Heart right ventricle (tissue), 16 donors: ENCODE results near the gene TTC7B. TPM values are rescaled to one million over a fixed set of nuclear protein-coding genes. Genes with fewer than 3 reads are reported as not detected.

Source experiments
- ATAC-seq, 8 donors: fragments of 200-7000 bp; cut with Tn5 transposase; one replicate each; pipeline ENCODE4 v1.9.1; 2020; ENCODE audit warnings: mild to moderate bottlenecking in 8 of 8, moderate library complexity in 8 of 8, moderate number of reproducible peaks in 1 of 8
- DNase-seq, 2 donors: peaks; one replicate each; pipeline ENCODE4 v3.0.0-alpha.2; 2020
- H3K27ac ChIP-seq, 10 donors: fragments of 200-600 bp; sonication (generic) in 2 of 10; one replicate each; pipeline versions ENCODE4 v1.5.0 to v1.8.0; 2020 to 2022; ENCODE audit warnings: mild to moderate bottlenecking in 3 of 10
- H3K27me3 ChIP-seq, 7 donors: fragments of 200-600 bp; one replicate each; pipeline ENCODE4 v1.8.0; 2021 to 2022; ENCODE audit warnings: mild to moderate bottlenecking in 2 of 7
- H3K36me3 ChIP-seq, 9 donors: fragments of 200-600 bp; sonication (generic) in 1 of 9; one replicate each; pipeline versions ENCODE4 v1.5.0 to v1.8.0; 2020 to 2022; ENCODE audit warnings: mild to moderate bottlenecking in 2 of 9
- H3K4me1 ChIP-seq, 9 donors: fragments of 200-600 bp; sonication (generic) in 1 of 9; one replicate each; pipeline versions ENCODE4 v1.5.0 to v1.8.0; 2020 to 2022; ENCODE audit warnings: mild to moderate bottlenecking in 4 of 9
- H3K4me3 ChIP-seq, 10 donors: fragments of 200-600 bp; sonication (generic) in 2 of 10; one replicate each; pipeline versions ENCODE4 v1.5.0 to v1.8.0; 2020 to 2022; ENCODE audit warnings: mild to moderate bottlenecking in 7 of 10, moderate library complexity in 2 of 10
- H3K9me3 ChIP-seq, 11 donors: fragments of 200-600 bp in 10 of 11; sonication (generic) in 2 of 11; one replicate each; pipeline versions ENCODE4 v1.5.0 to v1.8.0; 2013 to 2022; ENCODE audit warnings: mild to moderate bottlenecking in 2 of 11, control low read depth in 1 of 11, moderate library complexity in 1 of 11
- WGBS, 2 donors: extraction: QIAGEN DNeasy Blood & Tissue Kit; methylation state at CpG; one replicate each; pipeline ENCODE4 v1.1.7; 2013; ENCODE audit warnings: inconsistent platforms in 1 of 2; 5-methylcytosine and 5-hydroxymethylcytosine counted together
- intact Hi-C, 10 donors: fragments of 100-400 bp; cut with DNase I; formaldehyde crosslinking; loops; one replicate each; pipeline versions ENCODE4 v1.11.1 to v1.14.2; 2022
- polyA plus RNA-seq, 2 donors: library from polyadenylated mRNA; stranded (reverse); fragments of 200-250 nt; gene quantifications; one replicate each; pipeline ENCODE4 v1.2.3, GENCODE V29; 2013
- total RNA-seq, 10 donors: library from RNA; stranded (reverse); fragmentation: NEBNext Ultra II Directional in 3 of 10; extraction: Animal tissue kit (Norgen Biotek cat#: 25700) in 3 of 10; gene quantifications; one replicate each; pipeline versions ENCODE4 v1.2.1 to v1.2.4, GENCODE V29; 2021 to 2023
- TF ChIP-seq, protein P1 (sequence below), 9 donors: fragments of 200-600 bp; sonication (generic) in 2 of 9; IDR thresholded peaks; one replicate each; pipeline versions ENCODE4 v1.5.0 to v1.8.0; 2021 to 2022; ENCODE audit warnings: antibody characterized with exemption in 9 of 9, mild to moderate bottlenecking in 5 of 9, moderate library complexity in 1 of 9
- donor health status: Arrhythmogenic right ventricular cardiomyopathy.
- donor health status: ischemic (EF 13 %, LVEDD 7.1; RV severe dilation, severe dysfunction).
- donor health status: healthy with polysubstance abuse.
- donor health status: DM: no; HTN: yes; CAD: no.
- donor health status: DM: no; HTN: no; CAD: no.
- donor health status: ischemic (EF 25% LVEDD 6.9; RV normal size, moderate dysfunction).
- donor health status: ischemic (EF 25% LVEDD 5.7; RV mildly dilated, moderate dysfunction).
- donor health status: healthy.
- donor health status: DM: yes; HTN: yes; CAD: no.
- donor health status: Ischemic cardiomyopathy.
- donor health status: ischemic (EF 35%, LVEDD 5.7; RV mildly dilated, moderate dysfunction).
- donor health status: nonischemic (EF 11% LVEDD 7.7; RV severe dilation, severe dysfunction).
- donor health status: DM: yes; HTN: yes; CAD: no.
- donor health status: PGD.
- donor health status: ischemic (EF 29% LVEDD 5.4; RV normal size, mild dysfunction).
- donor health status: nonischemic (EF 23%, LVEDD 6.1; RV moderate dilation, normal function).

TTC7B gene
- total and polyA plus RNA-seq, 12 donors: 23.0 to 79.4 (median 65.5) TPM

- TF ChIP-seq, protein P1, sequence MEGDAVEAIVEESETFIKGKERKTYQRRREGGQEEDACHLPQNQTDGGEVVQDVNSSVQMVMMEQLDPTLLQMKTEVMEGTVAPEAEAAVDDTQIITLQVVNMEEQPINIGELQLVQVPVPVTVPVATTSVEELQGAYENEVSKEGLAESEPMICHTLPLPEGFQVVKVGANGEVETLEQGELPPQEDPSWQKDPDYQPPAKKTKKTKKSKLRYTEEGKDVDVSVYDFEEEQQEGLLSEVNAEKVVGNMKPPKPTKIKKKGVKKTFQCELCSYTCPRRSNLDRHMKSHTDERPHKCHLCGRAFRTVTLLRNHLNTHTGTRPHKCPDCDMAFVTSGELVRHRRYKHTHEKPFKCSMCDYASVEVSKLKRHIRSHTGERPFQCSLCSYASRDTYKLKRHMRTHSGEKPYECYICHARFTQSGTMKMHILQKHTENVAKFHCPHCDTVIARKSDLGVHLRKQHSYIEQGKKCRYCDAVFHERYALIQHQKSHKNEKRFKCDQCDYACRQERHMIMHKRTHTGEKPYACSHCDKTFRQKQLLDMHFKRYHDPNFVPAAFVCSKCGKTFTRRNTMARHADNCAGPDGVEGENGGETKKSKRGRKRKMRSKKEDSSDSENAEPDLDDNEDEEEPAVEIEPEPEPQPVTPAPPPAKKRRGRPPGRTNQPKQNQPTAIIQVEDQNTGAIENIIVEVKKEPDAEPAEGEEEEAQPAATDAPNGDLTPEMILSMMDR (IDR thresholded peaks at IDR 0.05): no peak
- Histone ChIP-seq H3K36me3 (no peaks in the 10 kb centered on the region), H3K4me3 (no peak overlapping the region), H3K27ac (no peak overlapping the region), H3K4me1 (peaks cover 0 to 15% (median 6%) of the 10 kb centered on the region in 9 donors), H3K27me3 (no peaks in the 10 kb centered on the region), H3K9me3 (no peaks in the 10 kb centered on the region)
- ATAC-seq (no peak), DNase-seq (no peak)
- intact Hi-C loops: loop anchor here in 1 of 10 donors (10.0 kb wide), 1 partner anchor 207 kb away; the partner anchor contains the start of gene CALM1
- WGBS, 2 donors: 84 to 91% methylated on average over 9 of the region's 9 CpGs
Observed at GRCh38 chr14:90601563-90601962, 214.7 kb downstream of the TTC7B start.

DNA sequence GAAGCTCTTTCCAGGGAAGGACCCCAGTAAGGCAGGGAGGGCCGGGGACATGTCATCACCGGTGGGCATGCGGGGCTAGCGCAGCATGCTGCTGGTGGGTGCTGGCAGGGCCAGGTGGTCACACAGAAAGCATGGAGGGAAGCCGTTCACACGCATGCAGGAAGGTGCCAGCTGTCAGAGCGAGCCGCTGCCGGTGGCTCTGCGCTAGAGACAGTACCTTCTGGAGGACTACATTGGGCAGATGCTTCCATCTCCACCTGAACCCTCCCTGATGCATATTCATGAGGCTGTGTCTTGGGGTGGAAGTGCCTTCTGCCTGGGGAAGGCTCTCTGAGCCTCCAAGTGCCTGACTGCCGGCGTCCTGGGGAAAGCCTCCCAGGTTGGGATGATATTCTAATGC, 215.6 kb downstream of the TTC7B start:
- H3K36me3 ChIP-seq: no peaks in the 10 kb centered on the region
- no peaks in the 10 kb centered on the region for H3K9me3 ChIP-seq
- TF ChIP-seq, protein P1 (IDR thresholded peaks at IDR 0.05): no peak
- 93 to 95% methylated on average over 12 of the region's 12 CpGs for WGBS, 2 donors
- peaks cover 0 to 15% (median 5%) of the 10 kb centered on the region in 9 donors for H3K4me1 ChIP-seq
- no peak overlapping the region for H3K27ac ChIP-seq
- DNase-seq: no peak
- intact Hi-C loops: loop anchor here in 1 of 10 donors (10.0 kb wide), 1 partner anchor 206 kb away; the partner anchor contains the start of gene CALM1
- ATAC-seq: no peak
- no peak overlapping the region for H3K4me3 ChIP-seq
- H3K27me3 ChIP-seq: no peaks in the 10 kb centered on the region

DNA sequence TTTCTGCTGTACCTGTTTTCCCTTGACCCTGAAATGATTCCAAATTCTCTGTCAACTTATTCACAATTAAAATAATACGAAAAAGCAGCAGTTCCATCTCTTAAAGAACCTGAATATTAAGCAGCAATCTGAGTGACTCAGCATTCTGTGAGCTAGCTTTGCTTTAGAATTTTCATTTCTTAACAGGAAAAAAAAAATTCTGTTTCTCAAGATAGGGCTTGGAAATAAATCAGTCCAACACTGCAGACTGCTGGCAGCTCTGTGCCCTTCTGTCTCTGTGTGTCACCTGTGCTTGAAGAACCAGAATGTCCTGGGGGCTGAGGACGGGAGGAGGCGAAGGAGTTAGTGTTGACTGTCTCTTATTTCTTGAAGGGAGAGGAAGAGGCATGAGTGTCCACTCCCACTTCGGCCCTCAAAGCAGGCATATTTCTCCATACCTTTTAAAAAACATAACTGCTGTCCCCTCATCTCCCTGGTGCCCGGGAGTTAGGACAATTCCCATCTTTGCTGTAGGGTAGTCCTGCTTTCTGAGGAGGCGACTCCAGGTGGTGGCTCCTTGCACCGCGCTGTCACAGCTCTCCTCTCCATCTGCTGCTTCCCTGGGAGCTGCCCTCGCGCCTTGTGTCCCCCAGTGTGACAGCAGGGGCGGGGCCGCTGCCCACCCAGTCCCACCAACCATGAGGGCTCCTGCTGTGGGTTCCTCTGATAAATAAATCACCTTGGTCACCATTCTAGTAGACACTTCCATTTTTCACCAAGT, 216.3 kb downstream of the TTC7B start:
- Histone ChIP-seq H3K4me1 (peaks cover 0 to 15% (median 5%) of the 10 kb centered on the region in 9 donors), H3K4me3 (no peak overlapping the region), H3K27me3 (no peaks in the 10 kb centered on the region), H3K9me3 (no peaks in the 10 kb centered on the region), H3K36me3 (no peaks in the 10 kb centered on the region), H3K27ac (no peak overlapping the region)
- intact Hi-C loops: loop anchor here in 1 of 10 donors (10.0 kb wide), 1 partner anchor 205 kb away; the partner anchor contains the start of gene CALM1
- no peak for DNase-seq
- TF ChIP-seq, protein P1 (IDR thresholded peaks at IDR 0.05): peak in 5 of 9 donors; percentile 17 to 49 (median 36)
- 90 to 92% methylated on average over 12 of the region's 12 CpGs for WGBS, 2 donors
- ATAC-seq: peak in 5 of 8 donors; percentile 45 to 62 (median 50)

DNA sequence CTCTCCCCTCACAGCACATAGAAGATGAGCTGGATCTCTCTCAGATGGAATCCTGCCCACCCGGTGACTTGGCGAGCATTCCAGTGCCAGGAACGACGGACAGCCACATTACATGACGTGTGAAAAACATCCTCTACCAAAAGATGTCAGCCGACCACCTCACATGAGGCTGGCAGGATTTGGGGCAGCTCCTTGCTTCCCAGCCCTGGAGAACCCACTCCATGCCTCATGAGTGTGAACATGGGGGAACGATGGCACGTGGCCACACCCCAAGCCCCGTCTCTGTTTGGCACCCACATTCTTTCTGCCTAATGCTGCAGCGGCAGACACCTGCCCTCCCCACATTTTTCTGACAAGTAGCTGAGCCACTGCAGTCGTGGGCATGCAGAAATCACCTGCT, 216.9 kb downstream of the TTC7B start:
- Histone ChIP-seq H3K27ac (no peak overlapping the region), H3K4me3 (no peak overlapping the region), H3K9me3 (no peaks in the 10 kb centered on the region), H3K36me3 (no peaks in the 10 kb centered on the region), H3K4me1 (peaks cover 0 to 12% (median 5%) of the 10 kb centered on the region in 9 donors), H3K27me3 (no peaks in the 10 kb centered on the region)
- DNase-seq: no peak
- whole genome bisulfite sequencing, 2 donors: 64 to 65% methylated on average over 11 of the region's 11 CpGs
- ATAC-seq: peak in 2 of 8 donors; percentile 10 to 38
- intact Hi-C loops: no loop called here
- TF ChIP-seq, protein P1 (IDR thresholded peaks at IDR 0.05): no peak
